HT-29 (cell line): ENCODE data around the gene EFHC2. TPM values are rescaled to one million over a fixed set of nuclear protein-coding genes. Genes with fewer than 3 reads are reported as not detected.
"Not testable (repeated sequence)": the region's sequence is repeated elsewhere in the genome, so short reads cannot be mapped to it uniquely, and the experiment has no call there.

ENCODE experiments used
- DNase-seq: peaks from one replicate; pipeline ENCODE4 v3.0.0-alpha.2; 2015; ENCODE audit warnings: low spot score
- total RNA-seq: library from RNA; depleted of rRNA; stranded (reverse); fragments of >200 nt; shearing (Covaris generic); gene quantifications from 2 replicates; pipeline ENCODE4 v1.2.3, GENCODE V29; 2014

Gene EFHC2
- total RNA-seq, 1 experiment from 2014 or later, result not detected

- DNase-seq, result no peak
These were observed 109.4 kb downstream of the EFHC2 start for GRCh38 chrX:44234116-44234515.

- DNase-seq, result no peak
These were observed 111.4 kb downstream of the EFHC2 start for GRCh38 chrX:44232081-44232480.

- DNase-seq, result no peak
These were observed 114.9 kb downstream of the EFHC2 start for GRCh38 chrX:44228621-44229020.

- no peak for DNase-seq
These were observed 115.5 kb downstream of the EFHC2 start for GRCh38 chrX:44227991-44228390.

GRCh38 chrX:44225667-44226066, 117.8 kb downstream of the EFHC2 start:
- DNase-seq, result no peak

- no peak for DNase-seq
These were observed 118.7 kb downstream of the EFHC2 start for GRCh38 chrX:44224760-44225159.

- DNase-seq, result peak; percentile 77
These were observed 120.3 kb downstream of the EFHC2 start for GRCh38 chrX:44223150-44223549.

GRCh38 chrX:44218465-44218864, 125.0 kb downstream of the EFHC2 start:
- DNase-seq, result no peak

GRCh38 chrX:44216171-44216570, 127.3 kb downstream of the EFHC2 start:
- no peak for DNase-seq

- peak; percentile 35 for DNase-seq
These were observed 139.7 kb downstream of the EFHC2 start for GRCh38 chrX:44203791-44204190.

GRCh38 chrX:44202596-44202995, 140.9 kb downstream of the EFHC2 start:
- no peak for DNase-seq

GRCh38 chrX:44189116-44189515, 154.4 kb downstream of the EFHC2 start:
- DNase-seq, result no peak

GRCh38 chrX:44187915-44188314, 155.6 kb downstream of the EFHC2 start:
- DNase-seq, result not testable (repeated sequence)

GRCh38 chrX:44183329-44183728, 160.1 kb downstream of the EFHC2 start:
- peak; percentile 59 for DNase-seq

- DNase-seq, result peak; percentile 1
These were observed 165.0 kb downstream of the EFHC2 start for GRCh38 chrX:44178274-44179053.

GRCh38 chrX:44175455-44175854, 168.0 kb downstream of the EFHC2 start:
- DNase-seq, result no peak

GRCh38 chrX:44174061-44174460, 169.4 kb downstream of the EFHC2 start:
- DNase-seq, result no peak

GRCh38 chrX:44173219-44173618, 170.3 kb downstream of the EFHC2 start:
- DNase-seq, result no peak

- DNase-seq, result no peak
These were observed 176.4 kb downstream of the EFHC2 start for GRCh38 chrX:44167116-44167515.

GRCh38 chrX:44162964-44163475, 180.5 kb downstream of the EFHC2 start:
- no peak for DNase-seq

GRCh38 chrX:44157858-44158257, 185.6 kb downstream of the EFHC2 start:
- DNase-seq, result no peak

GRCh38 chrX:44157283-44157682, 186.2 kb downstream of the EFHC2 start:
- no peak for DNase-seq

GRCh38 chrX:44156726-44157125, 186.7 kb downstream of the EFHC2 start:
- DNase-seq, result no peak
